HG02970 (cell line): Measurements from ENCODE around the gene PTRH1.

ENCODE experiments used
- ATAC-seq: cut with Tn5 transposase; IDR thresholded peaks from one replicate; pipeline ENCODE4 v1.9.1; 2021; ENCODE audit warnings: mild to moderate bottlenecking, moderate library complexity, moderate number of reproducible peaks; ENCODE audit not compliant: unreplicated experiment, low FRiP score

The PTRH1 gene

DNA sequence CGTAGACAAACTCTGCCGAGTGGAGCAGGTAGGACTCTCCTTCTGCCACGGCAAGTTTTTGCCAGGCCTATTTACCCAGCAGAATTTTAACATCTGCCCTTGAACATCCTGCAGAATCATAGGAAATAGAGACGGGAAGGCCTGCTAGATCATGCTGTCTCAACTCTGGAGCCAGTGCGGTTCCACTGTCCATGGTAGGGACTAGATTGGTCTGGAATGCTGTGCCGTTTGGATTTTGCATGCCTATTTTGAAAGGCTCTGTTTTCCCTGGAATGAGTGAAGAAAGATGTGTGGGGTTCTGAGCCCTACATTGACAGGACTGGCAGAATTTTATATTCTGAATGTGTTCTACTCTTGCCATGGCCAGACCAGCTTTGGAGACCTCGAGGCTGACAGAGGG is 42.2 kb downstream of the PTRH1 start:
- no peak for ATAC-seq

DNA sequence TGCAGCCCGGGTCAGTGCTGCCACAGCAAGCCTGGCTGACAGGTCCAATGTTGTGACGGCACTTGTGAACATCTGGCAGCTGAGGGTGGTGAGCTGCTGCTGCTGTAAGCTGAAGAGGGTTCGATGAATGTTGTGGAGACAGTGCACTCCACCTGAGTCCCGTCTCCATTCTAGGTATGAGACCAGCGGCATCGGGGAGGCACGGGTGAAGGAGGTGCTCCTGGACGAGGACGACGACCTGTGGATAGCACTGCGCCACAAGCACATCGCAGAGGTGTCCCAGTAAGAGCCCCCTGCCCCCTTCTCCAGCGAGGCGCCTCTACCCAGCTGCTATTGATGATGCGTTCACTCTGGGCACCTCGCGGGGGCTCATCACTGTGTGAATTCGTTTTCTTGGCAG is 47.6 kb downstream of the PTRH1 start:
- ATAC-seq = no peak

DNA sequence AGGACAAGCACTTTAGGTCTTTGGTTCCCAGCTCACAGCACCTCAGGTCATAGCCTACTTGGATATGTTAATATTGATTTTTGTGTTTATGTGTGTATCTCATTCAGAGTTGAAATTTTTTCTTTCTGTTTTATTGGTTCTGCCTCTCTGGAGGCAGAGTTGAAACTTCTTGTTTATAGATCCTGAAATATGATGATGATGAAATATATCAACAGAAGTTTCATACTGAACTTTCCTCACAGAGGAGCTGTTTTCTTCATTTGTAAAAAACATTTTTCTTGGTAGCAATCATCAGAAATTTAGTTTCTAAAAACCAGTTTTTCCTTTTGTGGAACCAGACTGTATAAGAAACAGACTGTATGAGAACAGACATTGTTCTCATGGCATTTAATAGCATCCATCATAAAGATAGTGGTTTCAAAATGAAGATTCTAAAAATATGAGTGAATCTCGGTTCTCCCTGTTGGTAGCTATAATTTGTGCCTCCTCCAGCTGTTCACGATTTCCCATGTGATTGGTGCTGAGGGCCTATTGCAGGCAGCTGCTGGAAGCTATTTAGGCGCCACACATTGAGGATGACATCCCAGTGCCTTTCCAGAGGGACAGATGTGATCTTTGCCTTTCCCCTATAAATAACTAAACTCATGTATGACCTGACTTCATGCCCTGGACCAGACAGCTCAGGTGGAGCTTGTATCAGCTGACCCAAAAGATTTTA is 48.2 kb downstream of the PTRH1 start:
- ATAC-seq = no peak

DNA sequence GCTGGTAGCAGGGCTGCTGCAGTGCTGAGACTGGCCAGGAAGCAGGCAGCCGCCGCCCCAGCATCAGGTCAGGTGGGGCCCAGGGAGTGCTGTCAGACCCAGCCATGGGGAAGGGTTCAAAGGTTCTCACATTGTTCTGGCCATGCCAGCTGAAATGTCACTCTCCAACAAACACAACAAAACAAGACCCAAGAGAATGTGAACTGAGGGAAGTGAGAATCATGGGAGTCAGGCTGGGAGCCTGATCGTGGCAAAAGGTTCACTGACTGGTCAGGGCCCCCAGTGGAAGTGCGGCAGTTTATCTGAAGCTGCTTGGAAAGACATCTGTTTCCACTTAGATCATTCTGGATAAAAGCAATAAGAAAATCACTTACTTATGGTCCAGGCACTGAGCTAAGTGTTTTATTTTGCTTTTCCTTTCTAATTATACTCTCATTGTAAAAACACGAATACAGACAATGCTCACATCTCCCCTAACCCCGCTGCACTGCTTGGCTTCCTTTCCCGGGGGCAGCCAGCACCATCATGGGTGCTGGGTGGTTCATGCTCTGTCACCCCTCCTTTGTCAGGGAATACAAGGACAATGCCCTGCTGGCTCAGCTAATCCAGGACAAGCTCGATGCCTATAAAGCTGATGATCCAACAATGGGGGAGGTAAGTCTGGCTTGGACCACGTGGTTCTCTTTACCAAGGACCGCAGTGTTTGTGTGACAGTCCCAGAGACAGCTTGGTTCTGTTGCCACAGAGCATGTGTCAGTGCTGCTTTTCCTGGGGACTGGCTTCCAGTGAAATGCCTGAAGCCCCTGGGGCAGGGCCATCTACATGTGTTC is 50.6 kb downstream of the PTRH1 start:
- no peak for ATAC-seq

DNA sequence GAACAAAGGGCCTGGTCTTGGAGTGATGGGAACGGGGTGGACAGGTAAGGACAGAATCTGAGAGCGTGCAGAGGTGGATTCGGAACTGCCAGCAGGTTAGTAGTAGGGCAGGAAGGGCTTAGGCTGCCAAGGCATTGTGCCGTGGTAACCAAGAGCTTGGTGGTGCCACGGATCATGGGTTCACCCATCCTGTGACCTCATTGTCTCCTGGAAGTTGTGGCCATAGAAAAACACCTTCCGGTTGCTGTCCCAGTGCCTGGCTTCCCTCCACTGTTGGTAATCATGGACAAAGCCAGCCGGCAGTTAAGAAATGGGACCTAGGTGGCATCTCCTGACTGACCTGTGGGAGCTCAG is 51.2 kb downstream of the PTRH1 start:
- no peak for ATAC-seq
